Astrocyte (in vitro differentiated cells and primary cell): ENCODE data around the gene PPM1M.

Experiments used
- EZH2 ChIP-seq: IDR thresholded peaks from 2 replicates; pipeline ENCODE4 v1.6.1; 2012; ENCODE audit warnings: mild to moderate bottlenecking, low read length, inconsistent platforms; ENCODE audit not compliant: insufficient read depth
- TF ChIP-seq, protein P1 (sequence below): IDR thresholded peaks from 2 replicates; pipeline ENCODE4 v1.5.1; 2011; ENCODE audit warnings: low read depth, mild to moderate bottlenecking, inconsistent platforms, low read length, moderate library complexity; ENCODE audit not compliant: insufficient read depth

DNA sequence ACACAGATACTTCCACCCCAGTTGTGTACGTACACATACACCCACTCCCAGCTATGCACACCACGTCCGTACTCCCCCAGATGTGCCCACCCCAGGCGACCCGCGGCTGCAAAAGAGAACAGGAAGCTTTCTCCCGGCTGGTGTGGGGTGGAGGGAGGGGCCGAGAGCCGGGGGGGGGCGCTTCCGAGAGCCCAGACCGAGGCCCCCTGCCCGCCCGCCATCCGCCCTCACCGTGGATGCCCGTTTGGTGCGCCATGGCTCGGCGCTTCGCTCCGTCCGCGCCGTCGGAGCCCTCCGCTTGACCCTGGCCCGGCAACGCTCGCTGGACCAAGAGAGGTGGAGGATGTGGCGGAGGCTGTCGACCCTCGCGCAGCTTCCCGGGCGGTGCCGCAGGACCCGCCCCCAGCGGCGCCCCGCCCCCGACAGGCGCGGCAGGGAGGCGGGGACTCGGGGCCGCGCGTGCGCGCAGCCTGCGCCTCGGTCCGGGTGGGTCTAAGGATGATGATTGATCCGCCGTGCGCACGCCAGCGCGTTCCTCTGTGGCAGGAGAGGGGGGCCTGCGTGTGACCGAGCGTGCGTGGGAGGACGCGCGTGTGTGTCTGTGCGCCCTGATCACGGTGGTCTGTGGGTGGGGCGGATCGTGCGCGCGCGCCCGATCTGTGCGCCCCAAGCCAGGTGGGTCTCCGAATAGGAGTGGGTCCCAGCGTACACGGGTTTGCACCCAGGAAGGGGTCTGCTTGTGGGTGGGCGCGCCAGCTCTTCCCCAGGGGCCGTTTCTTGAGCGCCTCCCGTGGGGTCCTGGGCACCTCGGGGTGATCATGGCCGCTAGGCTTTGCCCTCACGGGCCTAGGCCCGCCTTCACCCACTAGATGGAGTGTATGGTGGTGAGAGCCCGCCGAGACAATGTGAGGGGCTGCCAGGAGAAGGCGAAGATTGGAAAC is 6.5 kb upstream of the PPM1M start, which contains the start of gene TWF2:
- TF ChIP-seq, protein P1, sequence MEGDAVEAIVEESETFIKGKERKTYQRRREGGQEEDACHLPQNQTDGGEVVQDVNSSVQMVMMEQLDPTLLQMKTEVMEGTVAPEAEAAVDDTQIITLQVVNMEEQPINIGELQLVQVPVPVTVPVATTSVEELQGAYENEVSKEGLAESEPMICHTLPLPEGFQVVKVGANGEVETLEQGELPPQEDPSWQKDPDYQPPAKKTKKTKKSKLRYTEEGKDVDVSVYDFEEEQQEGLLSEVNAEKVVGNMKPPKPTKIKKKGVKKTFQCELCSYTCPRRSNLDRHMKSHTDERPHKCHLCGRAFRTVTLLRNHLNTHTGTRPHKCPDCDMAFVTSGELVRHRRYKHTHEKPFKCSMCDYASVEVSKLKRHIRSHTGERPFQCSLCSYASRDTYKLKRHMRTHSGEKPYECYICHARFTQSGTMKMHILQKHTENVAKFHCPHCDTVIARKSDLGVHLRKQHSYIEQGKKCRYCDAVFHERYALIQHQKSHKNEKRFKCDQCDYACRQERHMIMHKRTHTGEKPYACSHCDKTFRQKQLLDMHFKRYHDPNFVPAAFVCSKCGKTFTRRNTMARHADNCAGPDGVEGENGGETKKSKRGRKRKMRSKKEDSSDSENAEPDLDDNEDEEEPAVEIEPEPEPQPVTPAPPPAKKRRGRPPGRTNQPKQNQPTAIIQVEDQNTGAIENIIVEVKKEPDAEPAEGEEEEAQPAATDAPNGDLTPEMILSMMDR, result no peak
- TF ChIP-seq EZH2, result no peak
